Measurements from ENCODE around the gene CCL5. TPM values are rescaled to one million over a fixed set of nuclear protein-coding genes. Genes with fewer than 3 reads are reported as not detected.

CCL5 gene
- total RNA-seq, 4 donors from 2014 or later: 5.5 to 10.7 (median 6.0) TPM

- ATAC-seq (ENCODE audit: low FRiP score): no peak
- DNase-seq (ENCODE audit: low spot score): no peak
- TF ChIP-seq, protein P1, sequence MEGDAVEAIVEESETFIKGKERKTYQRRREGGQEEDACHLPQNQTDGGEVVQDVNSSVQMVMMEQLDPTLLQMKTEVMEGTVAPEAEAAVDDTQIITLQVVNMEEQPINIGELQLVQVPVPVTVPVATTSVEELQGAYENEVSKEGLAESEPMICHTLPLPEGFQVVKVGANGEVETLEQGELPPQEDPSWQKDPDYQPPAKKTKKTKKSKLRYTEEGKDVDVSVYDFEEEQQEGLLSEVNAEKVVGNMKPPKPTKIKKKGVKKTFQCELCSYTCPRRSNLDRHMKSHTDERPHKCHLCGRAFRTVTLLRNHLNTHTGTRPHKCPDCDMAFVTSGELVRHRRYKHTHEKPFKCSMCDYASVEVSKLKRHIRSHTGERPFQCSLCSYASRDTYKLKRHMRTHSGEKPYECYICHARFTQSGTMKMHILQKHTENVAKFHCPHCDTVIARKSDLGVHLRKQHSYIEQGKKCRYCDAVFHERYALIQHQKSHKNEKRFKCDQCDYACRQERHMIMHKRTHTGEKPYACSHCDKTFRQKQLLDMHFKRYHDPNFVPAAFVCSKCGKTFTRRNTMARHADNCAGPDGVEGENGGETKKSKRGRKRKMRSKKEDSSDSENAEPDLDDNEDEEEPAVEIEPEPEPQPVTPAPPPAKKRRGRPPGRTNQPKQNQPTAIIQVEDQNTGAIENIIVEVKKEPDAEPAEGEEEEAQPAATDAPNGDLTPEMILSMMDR (IDR thresholded peaks at IDR 0.05): no peak
Measured at GRCh38 chr17:35915153-35915964, 35.2 kb upstream of the CCL5 start.

- TF ChIP-seq, protein P1 (IDR thresholded peaks at IDR 0.05): no peak
- DNase-seq (ENCODE audit: low spot score): no peak
- ATAC-seq (ENCODE audit: low FRiP score): no peak
Measured at GRCh38 chr17:35914354-35914753, 34.2 kb upstream of the CCL5 start.

DNA sequence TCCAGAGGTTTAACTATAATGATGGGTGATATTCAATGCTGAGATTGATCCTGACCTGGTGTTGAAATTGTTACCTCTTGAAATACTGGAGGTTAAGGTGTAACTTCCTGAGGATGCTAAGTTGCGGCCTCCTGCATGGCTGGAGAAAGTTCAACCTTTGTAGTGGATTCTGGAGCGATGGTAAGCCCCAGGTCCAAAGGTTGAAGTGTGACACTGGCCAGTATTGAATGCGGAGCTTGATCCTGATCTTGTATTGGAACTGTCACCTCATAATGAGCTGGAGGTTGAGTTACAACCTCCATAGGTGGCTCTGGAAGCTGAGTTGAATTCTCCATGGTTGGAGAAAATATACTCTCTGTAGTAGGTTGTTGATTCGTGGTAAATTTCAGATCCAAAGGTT, 33.4 kb upstream of the CCL5 start:
- TF ChIP-seq, protein P1 (IDR thresholded peaks at IDR 0.05): no peak
- no peak for DNase-seq (ENCODE audit: low spot score)
- ATAC-seq (ENCODE audit: low FRiP score): no peak

DNA sequence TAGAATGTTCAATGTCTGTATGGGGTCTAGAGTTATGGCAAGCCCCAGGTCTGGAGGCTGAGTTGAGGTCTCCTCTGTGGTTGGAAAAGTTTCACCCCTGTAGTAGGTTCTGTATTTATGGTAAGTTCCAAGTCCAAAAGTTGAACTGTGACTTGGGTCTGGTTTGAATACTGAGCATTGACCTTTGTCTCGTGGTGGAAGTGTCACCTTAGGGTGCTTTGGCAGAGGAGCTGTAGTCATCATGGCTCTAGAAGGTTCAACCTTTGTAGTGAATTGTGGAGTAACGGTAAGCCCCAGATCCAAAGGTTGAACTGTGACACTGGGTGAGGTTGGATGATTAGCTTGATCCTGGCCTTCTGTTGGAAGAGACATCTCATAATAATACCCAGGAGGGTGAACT, 32.8 kb upstream of the CCL5 start:
- TF ChIP-seq, protein P1 (IDR thresholded peaks at IDR 0.05): no peak
- DNase-seq (ENCODE audit: low spot score) (no peak), ATAC-seq (ENCODE audit: low FRiP score) (no peak)

- DNase-seq (ENCODE audit: low spot score): no peak
- no peak for ATAC-seq (ENCODE audit: low FRiP score)
- TF ChIP-seq, protein P1 (IDR thresholded peaks at IDR 0.05): no peak
Measured at GRCh38 chr17:35912339-35912912, 32.3 kb upstream of the CCL5 start.

DNA sequence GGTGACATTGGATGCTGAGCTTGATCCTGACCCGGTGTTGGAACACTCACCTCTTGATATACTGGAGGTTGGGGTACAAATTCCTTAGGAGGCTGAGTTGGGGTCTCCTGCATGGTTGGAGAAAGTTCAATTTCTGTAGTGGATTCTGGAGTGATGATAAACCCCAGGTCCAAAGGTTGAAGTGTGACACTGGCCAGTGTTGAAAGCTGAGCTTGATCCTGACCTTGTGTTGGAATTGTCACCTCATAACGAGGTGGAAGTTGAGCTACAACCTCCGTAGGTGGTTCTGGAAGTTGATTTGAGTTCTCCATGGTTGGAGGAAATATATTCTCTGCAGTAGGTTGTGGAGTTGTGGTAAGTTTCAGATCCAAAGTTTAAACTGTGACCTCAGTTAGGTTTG, 29.2 kb upstream of the CCL5 start:
- DNase-seq (ENCODE audit: low spot score): no peak
- ATAC-seq (ENCODE audit: low FRiP score): no peak
- TF ChIP-seq, protein P1 (IDR thresholded peaks at IDR 0.05): no peak

DNA sequence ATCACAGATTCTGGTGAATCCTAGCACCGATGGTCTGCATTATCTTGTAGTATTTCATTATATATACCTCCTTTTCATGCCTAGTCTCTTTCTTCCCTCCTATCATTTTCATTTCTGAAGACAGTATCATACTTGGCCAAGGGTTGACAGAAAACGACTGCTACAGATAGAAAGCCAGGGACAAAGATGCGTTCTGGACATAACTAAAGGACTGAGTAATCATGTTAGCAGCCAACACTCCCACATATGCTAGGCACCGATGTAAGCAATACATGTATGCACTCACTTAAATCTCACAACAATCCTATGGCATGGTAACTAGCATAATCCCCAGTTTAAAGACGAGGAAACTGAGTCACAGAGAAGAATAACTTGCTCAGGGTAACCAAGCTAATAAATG, 27.5 kb upstream of the CCL5 start:
- TF ChIP-seq, protein P1 (IDR thresholded peaks at IDR 0.05): no peak
- no peak for ATAC-seq (ENCODE audit: low FRiP score)
- no peak for DNase-seq (ENCODE audit: low spot score)

All from omental fat pad (tissue), 4 donors.